Loucy (cell line): ENCODE data around the gene HSPA12B.

Source experiments
- H2AFZ ChIP-seq: fragments of 200-600 bp; sonication (generic); 2 replicates; pipeline ENCODE4 v1.6.0; 2016; ENCODE audit warnings: antibody characterized with exemption, mild to moderate bottlenecking, low read length, moderate library complexity
- H3F3A ChIP-seq: fragments of 200-600 bp; 2 replicates; pipeline ENCODE4 v1.6.0; 2016; ENCODE audit warnings: antibody characterized with exemption, low read depth, mild to moderate bottlenecking
- H3K27me3 ChIP-seq: fragments of 200-600 bp; sonication (generic); 2 replicates; pipeline ENCODE4 v1.6.1; 2014; ENCODE audit warnings: low read length, mild to moderate bottlenecking; ENCODE audit not compliant: insufficient read depth, poor library complexity, severe bottlenecking
- H3K36me3 ChIP-seq: fragments of 200-600 bp; sonication (generic); 2 replicates; pipeline ENCODE4 v1.6.1; 2016; ENCODE audit warnings: low read length; ENCODE audit not compliant: insufficient read depth
- H3K4me1 ChIP-seq: fragments of 200-600 bp; sonication (generic); 2 replicates; pipeline ENCODE4 v1.5.1; 2014; ENCODE audit warnings: low read length, mild to moderate bottlenecking; ENCODE audit not compliant: insufficient read depth, poor library complexity, severe bottlenecking
- H3K4me2 ChIP-seq: fragments of 200-600 bp; sonication (generic); 2 replicates; pipeline ENCODE4 v1.6.0; 2014; ENCODE audit warnings: antibody characterized with exemption, low read length, low read depth, mild to moderate bottlenecking; ENCODE audit not compliant: poor library complexity, severe bottlenecking
- H3K4me3 ChIP-seq: fragments of 200-600 bp; sonication (generic); 2 replicates; pipeline ENCODE4 v1.5.1; 2014; ENCODE audit warnings: low read length, mild to moderate bottlenecking, mixed read lengths; ENCODE audit not compliant: poor library complexity, severe bottlenecking
- H3K79me2 ChIP-seq: fragments of 200-600 bp; sonication (generic); 2 replicates; pipeline ENCODE4 v1.6.1; 2014; ENCODE audit warnings: low read length; ENCODE audit not compliant: insufficient read depth
- H3K9ac ChIP-seq: fragments of 200-600 bp; sonication (generic); 2 replicates; pipeline ENCODE4 v1.6.0; 2014; ENCODE audit warnings: mild to moderate bottlenecking, low read depth, low read length, moderate library complexity; ENCODE audit not compliant: poor library complexity, severe bottlenecking
- H3K9me2 ChIP-seq: fragments of 200-600 bp; sonication (generic); replicated peaks from 2 replicates; pipeline ENCODE4 v1.6.1; 2016; ENCODE audit warnings: low read depth, low read length, mixed read lengths
- H3K9me3 ChIP-seq: fragments of 200-600 bp; sonication (generic); 2 replicates; pipeline ENCODE4 v1.6.1; 2014; ENCODE audit warnings: mild to moderate bottlenecking, antibody characterized with exemption, low read length, low read depth; ENCODE audit not compliant: insufficient read depth
- H4K20me1 ChIP-seq: fragments of 200-600 bp; sonication (generic); 2 replicates; pipeline ENCODE4 v1.6.0; 2014; ENCODE audit warnings: antibody characterized with exemption, low read length, mild to moderate bottlenecking; ENCODE audit not compliant: insufficient read depth, poor library complexity, severe bottlenecking
- CTCF ChIP-seq: fragments of 200-600 bp; sonication (generic); conservative IDR thresholded peaks from 2 replicates; pipeline ENCODE4 v1.5.1; 2014; ENCODE audit warnings: mild to moderate bottlenecking, antibody characterized with exemption, low read length
- EZH2phosphoT487 ChIP-seq: fragments of 200-600 bp; IDR thresholded peaks from 2 replicates; pipeline ENCODE4 v1.6.1; 2018; ENCODE audit warnings: antibody characterized with exemption, mild to moderate bottlenecking, moderate library complexity, borderline replicate concordance

The HSPA12B gene

GRCh38 chr20:3731944-3732326, 550 bp upstream of the HSPA12B start:
- no peaks in the 10 kb centered on the region for H3K27me3 ChIP-seq

DNA sequence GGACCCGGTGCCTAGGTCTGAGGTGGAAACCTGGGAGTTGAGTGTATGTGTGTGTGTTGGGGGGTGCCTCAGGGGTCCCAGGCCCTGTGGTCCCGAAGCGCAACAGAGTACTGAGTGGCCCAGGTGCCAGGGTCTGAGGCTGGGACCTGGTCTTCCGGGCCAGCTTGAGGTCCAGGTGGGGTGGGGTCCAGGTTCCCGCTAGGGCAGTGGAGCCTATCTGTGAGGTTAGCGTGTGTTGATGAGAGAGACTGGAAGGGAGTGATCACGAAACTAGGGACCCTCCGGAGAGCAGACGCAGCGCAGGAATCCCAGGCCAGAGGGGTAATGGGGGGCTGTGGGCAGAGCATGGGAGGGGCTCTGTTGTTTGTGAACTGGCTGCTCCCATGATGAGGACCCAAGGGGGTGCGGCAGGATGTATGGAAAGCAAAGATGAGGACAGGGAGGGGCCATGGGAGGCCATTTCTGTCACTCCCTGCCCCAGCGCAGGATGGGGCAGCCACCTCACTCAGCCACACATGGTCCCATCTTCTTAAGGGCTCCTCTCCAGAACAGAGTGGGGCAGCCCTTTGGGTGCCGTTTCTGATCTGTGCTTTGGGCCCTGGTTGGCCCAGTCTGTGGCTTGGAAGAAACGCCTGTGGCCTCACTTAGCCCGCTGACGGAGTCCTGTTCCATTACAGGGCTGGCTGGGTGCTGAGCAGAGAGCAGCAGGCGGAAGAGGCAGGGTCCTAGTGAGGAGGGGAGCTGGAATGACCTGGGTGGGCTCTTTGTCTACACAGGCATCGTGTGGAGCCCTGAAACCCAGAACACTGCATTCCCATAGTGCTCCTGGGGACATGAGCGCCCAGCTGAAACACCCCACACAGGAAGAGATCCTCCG, 872 bp downstream of the HSPA12B start:
- no peaks in the 10 kb centered on the region for H3K9me3 ChIP-seq
- no peak overlapping the region for H3K9ac ChIP-seq
- no peak overlapping the region for H3K4me2 ChIP-seq
- H3K27me3 ChIP-seq = no peaks in the 10 kb centered on the region
- TF ChIP-seq CTCF (no peak), EZH2phosphoT487 (no peak)
- no peak overlapping the region for H3K4me3 ChIP-seq
- no peak overlapping the region for H2AFZ ChIP-seq
- no peaks in the 10 kb centered on the region for H3K36me3 ChIP-seq
- no peaks in the 10 kb centered on the region for H3K9me2 ChIP-seq
- H4K20me1 ChIP-seq = no peaks in the 10 kb centered on the region
- no peaks in the 10 kb centered on the region for H3K79me2 ChIP-seq
- H3F3A ChIP-seq = no peaks in the 10 kb centered on the region
- H3K4me1 ChIP-seq = peaks cover 3% of the 10 kb centered on the region

More at GRCh38 chr20:3731944-3732326, 550 bp upstream of the HSPA12B start:
- H3K36me3 ChIP-seq = no peaks in the 10 kb centered on the region
- no peak overlapping the region for H3K9ac ChIP-seq
- H3F3A ChIP-seq = no peaks in the 10 kb centered on the region
- H4K20me1 ChIP-seq = no peaks in the 10 kb centered on the region
- no peaks in the 10 kb centered on the region for H3K9me3 ChIP-seq
- no peak overlapping the region for H3K4me2 ChIP-seq
- H2AFZ ChIP-seq = no peak overlapping the region
- H3K4me1 ChIP-seq = peaks cover 3% of the 10 kb centered on the region
- H3K4me3 ChIP-seq = no peak overlapping the region
- TF ChIP-seq EZH2phosphoT487 (no peak), CTCF (no peak)
- H3K9me2 ChIP-seq = no peaks in the 10 kb centered on the region
- no peaks in the 10 kb centered on the region for H3K79me2 ChIP-seq

DNA sequence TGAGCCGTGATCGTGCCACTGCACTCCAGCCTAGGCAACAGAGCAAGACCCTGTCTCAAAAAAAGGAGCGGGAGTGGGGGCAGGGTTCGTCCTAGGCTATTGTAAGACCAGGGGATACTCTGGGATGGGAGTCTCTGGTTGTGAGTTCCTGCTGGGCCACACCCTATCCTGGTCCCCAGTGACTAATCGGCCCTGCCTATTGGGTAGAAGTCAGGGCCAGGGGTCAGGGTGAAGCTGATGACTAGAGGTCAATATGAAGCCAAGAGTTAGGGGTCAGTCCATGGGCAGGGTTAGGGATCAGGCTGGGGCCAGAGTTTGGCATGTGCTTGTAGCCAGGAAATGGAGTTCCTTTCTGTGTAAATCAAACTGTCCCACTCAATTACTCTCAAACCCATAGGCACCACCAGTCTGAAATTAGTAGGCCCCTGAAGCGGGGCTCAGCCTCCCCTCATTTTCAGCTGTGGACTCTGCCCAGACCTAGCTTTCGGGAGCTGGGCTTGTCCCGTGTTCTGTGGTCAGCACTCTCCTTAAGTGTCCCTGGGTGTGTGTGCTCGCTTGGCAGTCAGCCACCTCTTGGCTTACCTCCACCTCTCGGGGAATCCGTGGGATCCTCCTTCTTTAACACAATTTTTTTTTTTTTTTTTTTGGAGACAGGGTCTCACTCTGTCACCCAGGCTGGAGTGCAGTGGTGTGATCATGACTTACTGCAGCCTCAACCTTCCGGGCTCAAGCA, 1.8 kb downstream of the HSPA12B start:
- no peaks in the 10 kb centered on the region for H3F3A ChIP-seq
- TF ChIP-seq CTCF = no peak
- TF ChIP-seq EZH2phosphoT487 = no peak
- no peak overlapping the region for H3K4me3 ChIP-seq
- no peaks in the 10 kb centered on the region for H3K79me2 ChIP-seq
- H4K20me1 ChIP-seq = no peaks in the 10 kb centered on the region
- no peak overlapping the region for H3K4me2 ChIP-seq
- H3K36me3 ChIP-seq = no peaks in the 10 kb centered on the region
- no peaks in the 10 kb centered on the region for H3K9me2 ChIP-seq
- no peak overlapping the region for H3K9ac ChIP-seq
- no peaks in the 10 kb centered on the region for H3K27me3 ChIP-seq
- no peaks in the 10 kb centered on the region for H3K9me3 ChIP-seq
- H3K4me1 ChIP-seq = peaks cover 3% of the 10 kb centered on the region
- H2AFZ ChIP-seq = no peak overlapping the region
